Measurements from ENCODE around the gene PRDM15.

DNA sequence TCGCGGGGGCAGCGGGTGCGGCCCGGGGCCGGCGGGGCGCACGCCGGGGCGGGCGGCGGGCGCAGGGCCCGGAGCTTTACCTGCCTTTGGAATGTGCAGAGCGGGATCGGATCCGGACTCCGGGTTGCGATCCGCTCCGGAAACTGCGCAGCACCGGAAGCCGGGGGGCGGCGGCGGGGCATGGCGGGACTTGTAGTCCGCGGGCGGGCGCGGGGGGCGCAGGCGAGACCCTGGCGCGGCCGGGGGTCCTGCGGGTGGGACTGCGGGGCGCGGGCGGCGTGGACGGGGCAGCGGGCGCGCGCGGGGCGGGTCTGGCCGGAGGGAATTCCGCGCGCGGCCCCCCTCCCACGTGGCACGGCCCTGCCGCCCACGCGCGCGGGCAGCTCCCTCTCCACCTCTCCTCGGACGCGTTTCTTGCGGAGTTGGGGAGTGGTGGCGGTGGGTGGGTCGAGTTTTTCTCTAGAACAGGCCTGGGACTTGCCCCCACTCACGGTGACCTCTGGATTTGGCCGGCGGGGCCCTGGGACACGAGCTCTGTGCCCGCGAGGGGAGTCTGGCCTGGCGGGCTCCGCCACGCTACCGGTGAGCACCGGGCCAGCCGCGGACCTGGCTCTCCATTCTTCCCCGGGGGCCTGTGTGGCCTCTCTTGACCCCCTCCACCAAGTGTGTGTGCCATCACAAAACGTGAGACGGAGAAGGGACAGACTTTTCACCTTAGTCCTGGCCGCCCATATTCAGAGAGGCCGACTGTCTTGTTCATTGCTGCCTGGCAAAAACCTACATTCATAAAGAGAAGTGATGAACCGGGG is at the start of gene PRDM15:
- TF ChIP-seq, protein P1, sequence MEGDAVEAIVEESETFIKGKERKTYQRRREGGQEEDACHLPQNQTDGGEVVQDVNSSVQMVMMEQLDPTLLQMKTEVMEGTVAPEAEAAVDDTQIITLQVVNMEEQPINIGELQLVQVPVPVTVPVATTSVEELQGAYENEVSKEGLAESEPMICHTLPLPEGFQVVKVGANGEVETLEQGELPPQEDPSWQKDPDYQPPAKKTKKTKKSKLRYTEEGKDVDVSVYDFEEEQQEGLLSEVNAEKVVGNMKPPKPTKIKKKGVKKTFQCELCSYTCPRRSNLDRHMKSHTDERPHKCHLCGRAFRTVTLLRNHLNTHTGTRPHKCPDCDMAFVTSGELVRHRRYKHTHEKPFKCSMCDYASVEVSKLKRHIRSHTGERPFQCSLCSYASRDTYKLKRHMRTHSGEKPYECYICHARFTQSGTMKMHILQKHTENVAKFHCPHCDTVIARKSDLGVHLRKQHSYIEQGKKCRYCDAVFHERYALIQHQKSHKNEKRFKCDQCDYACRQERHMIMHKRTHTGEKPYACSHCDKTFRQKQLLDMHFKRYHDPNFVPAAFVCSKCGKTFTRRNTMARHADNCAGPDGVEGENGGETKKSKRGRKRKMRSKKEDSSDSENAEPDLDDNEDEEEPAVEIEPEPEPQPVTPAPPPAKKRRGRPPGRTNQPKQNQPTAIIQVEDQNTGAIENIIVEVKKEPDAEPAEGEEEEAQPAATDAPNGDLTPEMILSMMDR (IDR thresholded peaks at IDR 0.05): peak in 1 of 6 experiments; percentile 12
- TF ChIP-seq POLR2A (IDR thresholded peaks at IDR 0.05): no peak

All from thyroid gland (tissue), 4 donors.